Skeletal muscle satellite cell (primary cell): ENCODE measurements around the gene GNL2.
"Not testable (repeated sequence)": the region's sequence is repeated elsewhere in the genome, so short reads cannot be mapped to it uniquely, and the experiment has no call there.

Source experiments
- H3K27me3 ChIP-seq: 2 replicates; pipeline ENCODE4 v1.7.0; 2013; ENCODE audit warnings: low read length; ENCODE audit not compliant: control insufficient read depth, insufficient read depth
- H3K36me3 ChIP-seq: 2 replicates; pipeline ENCODE4 v1.7.0; 2013; ENCODE audit warnings: mild to moderate bottlenecking, control low read depth, low read length; ENCODE audit not compliant: insufficient read depth
- H3K4me1 ChIP-seq: 2 replicates; pipeline ENCODE4 v1.7.0; 2013; ENCODE audit warnings: low read length; ENCODE audit not compliant: control insufficient read depth, insufficient read depth
- H3K4me2 ChIP-seq: 2 replicates; pipeline ENCODE4 v1.7.0; 2013; ENCODE audit warnings: mild to moderate bottlenecking, low read length
- H3K4me3 ChIP-seq: 2 replicates; pipeline ENCODE4 v1.7.0; 2013; ENCODE audit warnings: low read length
- H3K9ac ChIP-seq: 2 replicates; pipeline ENCODE4 v1.7.0; 2013; ENCODE audit warnings: mild to moderate bottlenecking, low read depth, low read length, moderate library complexity
- H3K9me3 ChIP-seq: replicated peaks from 2 replicates; pipeline ENCODE4 v1.7.0; 2013; ENCODE audit warnings: mild to moderate bottlenecking, control low read depth, low read length

GNL2 gene

GRCh38 chr1:37553927-37554808 is 41.6 kb downstream of the GNL2 start, which contains the start of gene SNIP1:
Gene SNIP1, minus strand, starts transcription at chr1:37554293. Its CDS starts 64 bp downstream, at chr1:37554229.
- H3K27me3 ChIP-seq = no peaks in the 10 kb centered on the region
- H3K4me3 ChIP-seq = peak within 1 kb of the TSS; percentile 92
- peaks cover 14% of the 10 kb centered on the region for H3K36me3 ChIP-seq
- H3K9ac ChIP-seq = peak within 1 kb of the TSS; percentile 91
- H3K4me1 ChIP-seq = peaks cover 35% of the 10 kb centered on the region
- no peaks in the 10 kb centered on the region for H3K9me3 ChIP-seq
- H3K4me2 ChIP-seq = peak within 1 kb of the TSS; percentile 86

GRCh38 chr1:37553598-37553926 is 42.2 kb downstream of the GNL2 start:
- H3K9me3 ChIP-seq = no peaks in the 10 kb centered on the region
- peak overlapping the region; percentile 86 for H3K4me2 ChIP-seq
- H3K36me3 ChIP-seq = peaks cover 14% of the 10 kb centered on the region
- H3K9ac ChIP-seq = peak overlapping the region; percentile 91
- no peaks in the 10 kb centered on the region for H3K27me3 ChIP-seq
- H3K4me3 ChIP-seq = peak overlapping the region; percentile 92
- peaks cover 36% of the 10 kb centered on the region for H3K4me1 ChIP-seq

- Histone ChIP-seq H3K4me2 (peak overlapping the region; percentile 9), H3K4me1 (peaks cover 23% of the 10 kb centered on the region), H3K9me3 (no peaks in the 10 kb centered on the region), H3K27me3 (no peaks in the 10 kb centered on the region), H3K4me3 (no peak overlapping the region), H3K36me3 (peaks cover 36% of the 10 kb centered on the region), H3K9ac (peak overlapping the region; percentile 4)
These were observed 46.4 kb downstream of the GNL2 start for GRCh38 chr1:37549341-37549740.

GRCh38 chr1:37545019-37545418 is 50.7 kb downstream of the GNL2 start:
- H3K36me3 ChIP-seq = peaks cover 42% of the 10 kb centered on the region

GRCh38 chr1:37544530-37544929 is 51.2 kb downstream of the GNL2 start:
- peaks cover 5% of the 10 kb centered on the region for H3K4me1 ChIP-seq
- H3K27me3 ChIP-seq = no peaks in the 10 kb centered on the region
- peaks cover 47% of the 10 kb centered on the region for H3K36me3 ChIP-seq
- no peak overlapping the region for H3K9ac ChIP-seq
- H3K9me3 ChIP-seq = no peaks in the 10 kb centered on the region
- no peak overlapping the region for H3K4me3 ChIP-seq
- H3K4me2 ChIP-seq = no peak overlapping the region

More at GRCh38 chr1:37545019-37545418, 50.7 kb downstream of the GNL2 start:
- Histone ChIP-seq H3K9me3 (no peaks in the 10 kb centered on the region), H3K4me2 (no peak overlapping the region), H3K27me3 (no peaks in the 10 kb centered on the region), H3K4me3 (no peak overlapping the region), H3K4me1 (peaks cover 10% of the 10 kb centered on the region), H3K9ac (no peak overlapping the region)

- no peak overlapping the region for H3K9ac ChIP-seq
- H3K4me2 ChIP-seq = no peak overlapping the region
- H3K9me3 ChIP-seq = no peaks in the 10 kb centered on the region
- H3K27me3 ChIP-seq = no peaks in the 10 kb centered on the region
- H3K4me3 ChIP-seq = no peak overlapping the region
- peaks cover 28% of the 10 kb centered on the region for H3K4me1 ChIP-seq
- H3K36me3 ChIP-seq = peaks cover 54% of the 10 kb centered on the region
These were observed 55.5 kb downstream of the GNL2 start for GRCh38 chr1:37540036-37540785.

GRCh38 chr1:37539154-37539553 is 56.6 kb downstream of the GNL2 start:
- not testable (repeated sequence) for H3K4me2 ChIP-seq, H3K9ac ChIP-seq, H3K27me3 ChIP-seq, H3K9me3 ChIP-seq, H3K4me3 ChIP-seq
- Histone ChIP-seq H3K36me3 (peaks cover 45% of the 10 kb centered on the region), H3K4me1 (peaks cover 36% of the 10 kb centered on the region)

- H3K9me3 ChIP-seq = no peaks in the 10 kb centered on the region
- H3K4me3 ChIP-seq = no peak overlapping the region
- H3K27me3 ChIP-seq = no peaks in the 10 kb centered on the region
- peaks cover 45% of the 10 kb centered on the region for H3K4me1 ChIP-seq
- H3K36me3 ChIP-seq = peaks cover 48% of the 10 kb centered on the region
- no peak overlapping the region for H3K9ac ChIP-seq
- peak overlapping the region; percentile 30 for H3K4me2 ChIP-seq
These were observed 58.4 kb downstream of the GNL2 start for GRCh38 chr1:37537378-37537777.

- Histone ChIP-seq H3K27me3 (no peaks in the 10 kb centered on the region), H3K9me3 (no peaks in the 10 kb centered on the region), H3K4me2 (no peak overlapping the region), H3K36me3 (peaks cover 22% of the 10 kb centered on the region), H3K4me3 (no peak overlapping the region), H3K4me1 (peaks cover 45% of the 10 kb centered on the region), H3K9ac (peak overlapping the region; percentile 31)
These were observed 62.2 kb downstream of the GNL2 start for GRCh38 chr1:37533317-37534093.

- not testable (repeated sequence) for H3K27me3 ChIP-seq
- H3K4me1 ChIP-seq = peaks cover 40% of the 10 kb centered on the region
- peaks cover 18% of the 10 kb centered on the region for H3K36me3 ChIP-seq
These were observed 63.1 kb downstream of the GNL2 start for GRCh38 chr1:37532418-37533156.

More at GRCh38 chr1:37532418-37533156, 63.1 kb downstream of the GNL2 start:
- H3K4me2 ChIP-seq, H3K4me3 ChIP-seq, H3K9me3 ChIP-seq, H3K9ac ChIP-seq: not testable (repeated sequence)
